HepG2 (cell line): ENCODE results near the gene OR1M1. TPM values are rescaled to one million over a fixed set of nuclear protein-coding genes. Genes with fewer than 3 reads are reported as not detected.

Source experiments
- BHLHE40 ChIP-seq: IDR thresholded peaks from 2 replicates; pipeline ENCODE4 v1.6.1; 2011; ENCODE audit warnings: low read length, improper control_type of control experiment
- ETV5 ChIP-seq: IDR thresholded peaks from 2 replicates; pipeline ENCODE4 v1.6.1; 2018; ENCODE audit warnings: missing biosample characterization, missing genetic modification reagents, inconsistent platforms, borderline replicate concordance
- HDAC1 ChIP-seq: sonication (generic); formaldehyde crosslinking; IDR thresholded peaks from 2 replicates; pipeline ENCODE4 v1.5.1; 2020; ENCODE audit warnings: mild to moderate bottlenecking, missing genetic modification reagents
- HMG20B ChIP-seq: conservative IDR thresholded peaks from 2 replicates; pipeline ENCODE4 v1.6.1; 2016; ENCODE audit warnings: missing genetic modification reagents, missing compliant biosample characterization
- HNRNPH1 ChIP-seq: fragments of 200-400 bp; formaldehyde crosslinking; optimal IDR thresholded peaks from 2 replicates; pipeline ENCODE3; 2017; ENCODE audit warnings: mild to moderate bottlenecking, low read depth, low read length
- NAIF1 ChIP-seq: sonication (generic); formaldehyde crosslinking; IDR thresholded peaks from 2 replicates; pipeline ENCODE4 v1.5.0; 2020; ENCODE audit warnings: mild to moderate bottlenecking, missing genetic modification reagents, borderline replicate concordance
- NR2F2 ChIP-seq: IDR thresholded peaks from 2 replicates; pipeline ENCODE4 v1.6.1; 2012; ENCODE audit warnings: low read depth, inconsistent platforms, borderline replicate concordance
- PBX3 ChIP-seq: sonication (generic); formaldehyde crosslinking; IDR thresholded peaks from 2 replicates; pipeline ENCODE4 v1.8.1; 2023; ENCODE audit warnings: missing genetic modification reagents, inconsistent platforms, borderline replicate concordance
- PREB ChIP-seq: sonication (generic); formaldehyde crosslinking; IDR thresholded peaks from 2 replicates; pipeline ENCODE4 v1.4.0; 2020; ENCODE audit warnings: missing genetic modification reagents
- RELA ChIP-seq: sonication (generic); formaldehyde crosslinking; IDR thresholded peaks from 2 replicates; pipeline ENCODE4 v1.4.0; 2020; ENCODE audit warnings: missing genetic modification reagents
- SIX4 ChIP-seq: sonication (generic); formaldehyde crosslinking; IDR thresholded peaks from 2 replicates; pipeline ENCODE4 v1.4.0; 2020; ENCODE audit warnings: missing genetic modification reagents
- STAT5B ChIP-seq: sonication (generic); formaldehyde crosslinking; IDR thresholded peaks from 2 replicates; pipeline ENCODE4 v1.4.0; 2020; ENCODE audit warnings: missing genetic modification reagents
- SYNCRIP ChIP-seq: fragments of 200-400 bp; formaldehyde crosslinking; IDR thresholded peaks from 2 replicates; pipeline ENCODE4 v1.6.1; 2018; ENCODE audit warnings: mild to moderate bottlenecking, low read depth, low read length; ENCODE audit not compliant: insufficient read depth
- TP53 ChIP-seq: sonication (generic); formaldehyde crosslinking; conservative IDR thresholded peaks from 2 replicates; pipeline ENCODE4 v1.4.0; 2020; ENCODE audit warnings: missing genetic modification reagents
- ZFP36 ChIP-seq: fragments of 150-350 bp; IDR thresholded peaks from 2 replicates; pipeline ENCODE4 v1.6.1; 2018; ENCODE audit warnings: borderline replicate concordance, low read length, low read depth; ENCODE audit not compliant: partially characterized antibody
- ZNF501 ChIP-seq: sonication (generic); formaldehyde crosslinking; IDR thresholded peaks from 2 replicates; pipeline ENCODE4 v1.5.1; 2020; ENCODE audit warnings: mild to moderate bottlenecking, moderate library complexity, missing genetic modification reagents
- ZNF556 ChIP-seq: sonication (generic); formaldehyde crosslinking; IDR thresholded peaks from 2 replicates; pipeline ENCODE4 v1.4.0; 2020; ENCODE audit warnings: mild to moderate bottlenecking, missing genetic modification reagents, borderline replicate concordance
- ZNF619 ChIP-seq: sonication (generic); formaldehyde crosslinking; IDR thresholded peaks from 2 replicates; pipeline ENCODE4 v1.4.0; 2020; ENCODE audit warnings: mild to moderate bottlenecking, missing genetic modification reagents
- ZNF644 ChIP-seq: IDR thresholded peaks from 2 replicates; pipeline ENCODE4 v1.6.1; 2016; ENCODE audit warnings: low read depth
- ZNF672 ChIP-seq: sonication (generic); formaldehyde crosslinking; IDR thresholded peaks from 2 replicates; pipeline ENCODE4 v1.8.1; 2022; ENCODE audit warnings: missing genetic modification reagents
- ZNF740 ChIP-seq: sonication (generic); formaldehyde crosslinking; IDR thresholded peaks from 2 replicates; pipeline ENCODE4 v1.4.0; 2020; ENCODE audit warnings: missing genetic modification reagents
- ZSCAN9 ChIP-seq: IDR thresholded peaks from 2 replicates; pipeline ENCODE4 v1.6.1; 2016; ENCODE audit warnings: borderline replicate concordance
- polyA plus RNA-seq, 8 experiments: library from polyadenylated mRNA; depleted of rRNA in 3 of 8; stranded (reverse) in 7 of 8; unstranded in 1 of 8; fragments of >200 nt; fragmentation: Illumina TruSeq in 4 of 8; extraction: Trizol in 4 of 8; gene quantifications; 2 replicates each; pipeline versions ENCODE4 v1.2.1 to v1.2.3, GENCODE V29; 2011 to 2016; ENCODE audit warnings: low read depth in 4 of 8, missing spikeins in 1 of 8, mixed read lengths in 1 of 8; ENCODE audit not compliant: insufficient read depth in 1 of 8
- total RNA-seq, 5 experiments: library from RNA; depleted of rRNA; stranded (reverse); fragments of >200 nt; fragmentation: Illumina TruSeq; extraction: Trizol; gene quantifications; 2 replicates each; pipeline ENCODE4 v1.2.3, GENCODE V29; 2016; ENCODE audit warnings: low read depth in 1 of 5
- TF ChIP-seq, protein P1 (sequence below): IDR thresholded peaks from 2 replicates; pipeline ENCODE4 v1.6.1; 2016; ENCODE audit warnings: low read depth
- TF ChIP-seq, protein P2 (sequence below): sonication (generic); formaldehyde crosslinking; IDR thresholded peaks from 2 replicates; pipeline ENCODE4 v1.5.0; 2020; ENCODE audit warnings: mild to moderate bottlenecking, missing genetic modification reagents

Gene OR1M1
- total and polyA plus RNA-seq, 2 of the 13 experiments (the other 11 are each of a cell fraction or from before 2014, with no cell fraction given), result not detected

DNA sequence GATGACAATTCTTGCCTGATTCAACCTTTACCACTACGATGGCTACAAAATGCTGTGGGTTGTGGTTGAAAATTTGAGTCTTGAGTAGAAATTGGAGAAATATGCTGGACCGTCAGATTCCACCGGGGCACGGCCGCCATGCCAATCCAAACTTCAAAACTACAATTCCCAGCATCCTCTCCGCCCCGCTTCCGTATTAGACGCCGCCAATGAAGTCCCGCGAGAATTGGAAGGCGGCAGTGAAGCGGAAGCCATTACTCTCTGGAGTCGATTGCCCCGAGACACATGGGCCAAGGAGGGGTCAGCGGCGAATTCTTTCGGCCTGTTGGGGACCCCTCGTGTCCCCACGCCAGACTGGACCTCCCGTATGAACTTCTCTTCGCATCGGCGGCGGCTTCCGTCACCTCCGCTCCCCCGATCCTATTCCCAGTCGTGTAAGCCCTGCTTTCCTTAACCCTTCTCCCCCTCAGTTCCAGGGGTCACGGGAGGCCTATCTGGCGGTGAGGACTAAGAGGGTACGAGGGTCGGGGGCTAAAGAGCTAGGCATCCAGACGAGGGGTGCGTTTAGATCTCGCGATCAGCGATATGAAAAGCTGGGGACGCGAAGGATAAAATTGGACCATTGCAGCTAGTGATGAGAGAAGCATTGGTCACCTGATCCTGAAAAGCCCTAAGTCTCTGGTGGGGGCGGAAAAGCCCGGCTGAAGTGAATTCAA is 53.5 kb downstream of the OR1M1 start, which contains the start of gene ZNF317 (continued):
- TF ChIP-seq, protein P1, sequence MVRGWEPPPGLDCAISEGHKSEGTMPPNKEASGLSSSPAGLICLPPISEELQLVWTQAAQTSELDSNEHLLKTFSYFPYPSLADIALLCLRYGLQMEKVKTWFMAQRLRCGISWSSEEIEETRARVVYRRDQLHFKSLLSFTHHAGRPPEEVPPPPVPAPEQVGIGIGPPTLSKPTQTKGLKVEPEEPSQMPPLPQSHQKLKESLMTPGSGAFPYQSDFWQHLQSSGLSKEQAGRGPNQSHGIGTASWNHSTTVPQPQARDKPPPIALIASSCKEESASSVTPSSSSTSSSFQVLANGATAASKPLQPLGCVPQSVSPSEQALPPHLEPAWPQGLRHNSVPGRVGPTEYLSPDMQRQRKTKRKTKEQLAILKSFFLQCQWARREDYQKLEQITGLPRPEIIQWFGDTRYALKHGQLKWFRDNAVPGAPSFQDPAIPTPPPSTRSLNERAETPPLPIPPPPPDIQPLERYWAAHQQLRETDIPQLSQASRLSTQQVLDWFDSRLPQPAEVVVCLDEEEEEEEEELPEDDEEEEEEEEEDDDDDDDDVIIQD, result peak; percentile 23; the same call in 1 of the 2 replicates
- TF ChIP-seq, protein P2, sequence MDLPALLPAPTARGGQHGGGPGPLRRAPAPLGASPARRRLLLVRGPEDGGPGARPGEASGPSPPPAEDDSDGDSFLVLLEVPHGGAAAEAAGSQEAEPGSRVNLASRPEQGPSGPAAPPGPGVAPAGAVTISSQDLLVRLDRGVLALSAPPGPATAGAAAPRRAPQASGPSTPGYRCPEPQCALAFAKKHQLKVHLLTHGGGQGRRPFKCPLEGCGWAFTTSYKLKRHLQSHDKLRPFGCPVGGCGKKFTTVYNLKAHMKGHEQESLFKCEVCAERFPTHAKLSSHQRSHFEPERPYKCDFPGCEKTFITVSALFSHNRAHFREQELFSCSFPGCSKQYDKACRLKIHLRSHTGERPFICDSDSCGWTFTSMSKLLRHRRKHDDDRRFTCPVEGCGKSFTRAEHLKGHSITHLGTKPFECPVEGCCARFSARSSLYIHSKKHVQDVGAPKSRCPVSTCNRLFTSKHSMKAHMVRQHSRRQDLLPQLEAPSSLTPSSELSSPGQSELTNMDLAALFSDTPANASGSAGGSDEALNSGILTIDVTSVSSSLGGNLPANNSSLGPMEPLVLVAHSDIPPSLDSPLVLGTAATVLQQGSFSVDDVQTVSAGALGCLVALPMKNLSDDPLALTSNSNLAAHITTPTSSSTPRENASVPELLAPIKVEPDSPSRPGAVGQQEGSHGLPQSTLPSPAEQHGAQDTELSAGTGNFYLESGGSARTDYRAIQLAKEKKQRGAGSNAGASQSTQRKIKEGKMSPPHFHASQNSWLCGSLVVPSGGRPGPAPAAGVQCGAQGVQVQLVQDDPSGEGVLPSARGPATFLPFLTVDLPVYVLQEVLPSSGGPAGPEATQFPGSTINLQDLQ (CRISPR knock-in tag), result peak; percentile 50; the same call in 1 of the 2 replicates
- no peak for TF ChIP-seq STAT5B (CRISPR knock-in tag)
- TF ChIP-seq NAIF1, result no peak
- no peak for TF ChIP-seq SIX4 (CRISPR knock-in tag)
- TF ChIP-seq ZNF556 (CRISPR knock-in tag), result peak; percentile 57; the same call in 1 of the 2 replicates
- TF ChIP-seq PREB, result no peak
- peak; percentile 54; the same call in 1 of the 2 replicates for TF ChIP-seq NR2F2
- TF ChIP-seq HDAC1 (CRISPR knock-in tag), result peak; percentile 60; the same call in 1 of the 2 replicates
- TF ChIP-seq HNRNPH1, result no peak
- TF ChIP-seq TP53 (CRISPR knock-in tag), result no peak
- TF ChIP-seq ZNF644 (CRISPR knock-in tag), result no peak
- TF ChIP-seq ETV5, result peak; percentile 76; the same call in 1 of the 2 replicates
- TF ChIP-seq ZNF501, result peak; percentile 89
- TF ChIP-seq ZFP36, result no peak
- no peak for TF ChIP-seq ZNF672 (CRISPR knock-in tag)
- no peak for TF ChIP-seq ZNF740 (CRISPR knock-in tag)
- TF ChIP-seq BHLHE40, result no peak; the same call in 1 of the 2 replicates
- TF ChIP-seq PBX3 (CRISPR knock-in tag), result no peak
- 0 out of 2 replicates have a peak, but pooled peaks have one; percentile 53 for TF ChIP-seq ZSCAN9 (CRISPR knock-in tag)
- TF ChIP-seq HMG20B (CRISPR knock-in tag), result no peak; the same call in 1 of the 2 replicates
- TF ChIP-seq RELA (CRISPR knock-in tag), result no peak
- no peak for TF ChIP-seq SYNCRIP
- peak; percentile 73; the same call in 1 of the 2 replicates for TF ChIP-seq ZNF619 (CRISPR knock-in tag)
